Stimulated activated CD8-positive, alpha-beta memory T cell treated with anti-CD3 and anti-CD28 coated beads, Interleukin-4, amount 100 ng/mL, for 4 hours (primary cell): ENCODE results near the gene PPP4R2.

Source experiments
- DNase-seq, 2 donors: peaks; one replicate each; pipeline ENCODE4 v3.0.0-alpha.2; 2020; ENCODE audit warnings: low read depth in 2 of 2, low spot score in 1 of 2

Gene PPP4R2

GRCh38 chr3:73069187-73069586 lies 72.6 kb downstream of the PPP4R2 start:
- DNase-seq = no peak

GRCh38 chr3:73069775-73070444 lies 73.3 kb downstream of the PPP4R2 start:
- DNase-seq = no peak

DNA sequence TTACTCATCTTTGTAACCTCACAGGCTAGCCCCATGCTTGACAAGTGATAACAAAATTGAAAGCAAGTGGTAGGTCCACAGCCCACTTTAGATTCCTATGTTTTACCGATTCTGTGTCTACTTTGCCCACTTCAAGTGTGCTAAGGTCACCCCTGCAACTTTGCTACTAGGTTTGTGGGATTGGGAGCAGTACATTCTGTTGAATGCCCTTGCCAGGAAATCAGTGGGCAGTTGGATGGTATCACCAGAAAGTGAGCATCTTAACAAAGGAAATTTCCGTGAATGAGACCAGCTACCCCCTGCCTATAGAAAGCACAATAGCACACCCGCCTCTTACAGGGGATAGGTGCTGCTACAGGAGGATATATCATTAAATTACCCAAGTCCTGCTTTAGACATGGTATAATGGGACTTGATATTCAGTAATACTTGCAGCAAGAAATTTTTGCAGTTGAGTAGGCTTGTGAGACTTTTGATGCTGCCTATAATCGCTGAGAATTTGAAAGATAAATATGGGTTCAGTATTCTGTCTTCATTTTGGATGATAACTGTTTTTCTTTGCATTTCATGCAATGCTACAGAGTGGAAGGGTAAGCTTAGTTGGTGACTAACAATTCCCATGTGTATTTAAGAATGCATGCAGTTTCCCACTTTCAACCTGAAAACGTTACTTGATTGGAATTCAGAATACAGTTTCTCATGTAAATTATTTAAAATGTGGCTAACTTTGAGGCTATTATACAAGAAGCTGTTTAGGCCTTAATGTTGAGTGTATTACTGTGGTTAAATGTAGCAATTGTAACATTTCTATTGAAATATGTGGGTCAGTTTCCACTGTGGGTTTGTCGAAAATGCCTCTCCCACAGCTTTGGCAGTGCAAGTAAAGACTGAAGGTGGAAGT lies 74.3 kb downstream of the PPP4R2 start:
- no peak for DNase-seq

DNA sequence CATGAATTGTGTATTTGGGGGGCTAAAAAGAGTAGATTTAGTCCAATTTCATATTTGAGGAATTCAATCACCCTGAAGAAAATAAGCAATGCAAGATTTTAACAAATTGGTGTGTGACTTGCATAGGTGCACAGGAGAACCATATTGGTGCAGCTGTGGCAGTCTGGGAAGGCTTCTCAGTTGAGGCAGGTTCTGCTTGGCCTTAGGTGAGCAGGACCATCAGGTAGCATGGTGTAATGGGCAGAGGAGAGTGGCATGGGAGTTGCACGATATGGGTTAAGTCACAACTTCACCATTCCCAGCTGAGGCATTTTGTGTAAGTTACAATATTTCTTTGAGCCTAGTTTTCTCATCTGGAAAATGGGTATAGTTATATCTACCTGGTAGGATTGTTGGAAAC lies 75.3 kb downstream of the PPP4R2 start:
- DNase-seq = no peak

DNA sequence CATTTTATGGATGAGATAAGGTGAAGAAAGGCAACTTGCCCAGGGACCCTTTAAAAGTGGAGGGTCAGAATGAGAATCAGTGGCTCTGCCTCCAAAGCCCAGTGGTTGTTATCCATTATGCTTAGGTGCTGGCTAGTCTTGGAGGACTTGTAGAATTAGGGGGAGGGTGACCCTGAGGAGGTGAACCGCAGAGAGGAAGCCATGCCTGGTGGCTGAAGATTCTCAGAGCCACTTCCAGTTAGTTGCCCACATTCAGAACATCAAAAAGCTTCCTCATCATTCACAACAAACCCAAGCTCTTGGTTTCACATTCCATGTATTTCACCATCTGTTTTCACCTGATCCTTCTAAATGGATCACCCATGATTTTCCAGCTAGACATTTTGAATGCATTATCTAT lies 76.0 kb downstream of the PPP4R2 start:
- no peak for DNase-seq

GRCh38 chr3:73073091-73073707 lies 76.6 kb downstream of the PPP4R2 start:
- no peak for DNase-seq

DNA sequence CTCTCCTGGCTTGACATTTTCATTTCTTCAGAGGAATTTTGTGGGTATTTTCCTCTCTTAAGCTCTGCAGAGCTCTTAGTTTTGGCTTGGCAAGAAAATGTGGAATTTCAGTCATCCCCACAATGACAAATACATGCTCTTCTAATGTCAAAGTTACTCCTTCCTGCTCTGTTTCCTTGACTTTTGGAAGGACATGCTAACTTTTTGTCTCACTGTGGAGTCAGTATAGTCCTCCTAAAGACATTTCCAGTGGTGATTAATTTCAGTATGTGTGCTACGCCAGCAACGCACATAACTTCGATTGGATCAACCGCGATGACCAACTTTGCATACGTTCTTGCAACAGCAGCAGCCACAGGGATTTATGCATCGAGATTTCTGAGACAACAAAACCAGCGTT lies 78.2 kb downstream of the PPP4R2 start:
- no peak for DNase-seq

DNA sequence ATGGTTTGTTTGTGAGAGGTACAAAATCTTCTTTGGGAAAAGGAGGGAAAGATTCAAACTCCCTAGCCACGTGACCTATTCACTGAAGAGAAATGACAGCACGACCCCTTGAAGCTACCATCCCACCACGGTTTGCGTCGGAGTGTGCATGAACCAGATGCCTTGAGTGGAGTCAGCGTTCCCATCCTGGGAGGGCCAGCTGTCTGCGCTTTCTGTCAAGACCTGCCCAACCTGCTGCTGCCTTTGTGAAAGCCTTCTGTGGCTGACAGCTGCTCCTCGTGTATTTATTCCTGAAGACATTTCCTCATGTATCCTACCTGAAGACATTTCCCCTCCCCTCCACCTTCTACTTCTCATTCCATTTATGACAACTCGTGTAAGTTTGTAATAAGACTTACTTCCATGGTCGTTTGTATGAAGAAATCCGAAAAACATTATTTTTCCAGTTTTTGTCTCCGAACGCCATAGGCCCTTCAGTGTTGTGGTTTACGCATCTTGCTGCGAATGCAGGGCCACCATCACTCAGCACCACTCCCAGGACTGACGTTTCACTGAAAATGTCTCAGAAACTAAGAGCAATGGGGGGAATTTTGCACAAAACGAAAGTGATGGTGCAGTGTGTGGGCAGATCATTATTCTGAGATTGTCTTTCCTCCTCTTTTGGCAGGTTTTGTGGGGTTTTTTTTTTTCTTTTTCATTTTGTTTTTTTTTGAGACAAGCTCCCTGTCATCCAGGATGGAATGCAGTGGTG lies 83.8 kb downstream of the PPP4R2 start:
- no peak for DNase-seq

DNA sequence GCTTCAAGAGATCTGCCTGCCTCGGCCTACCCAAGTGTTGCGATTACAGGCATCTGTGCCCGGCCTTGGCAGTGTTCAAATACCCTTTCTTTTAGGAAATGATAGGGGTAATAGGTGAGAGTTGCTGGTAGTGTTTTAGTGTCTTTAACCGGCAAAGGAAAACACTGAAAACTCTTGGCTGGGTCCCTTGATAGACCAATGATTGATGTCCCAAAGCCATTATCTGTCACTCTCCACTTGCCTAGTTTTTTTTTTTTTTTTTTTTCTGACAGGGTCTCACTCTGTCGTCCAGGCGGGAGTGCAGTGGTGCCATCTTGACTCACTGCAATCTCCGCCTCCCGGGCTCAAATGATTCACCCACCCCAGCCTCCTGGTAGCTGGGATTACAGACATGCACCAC lies 84.5 kb downstream of the PPP4R2 start:
- DNase-seq = no peak

DNA sequence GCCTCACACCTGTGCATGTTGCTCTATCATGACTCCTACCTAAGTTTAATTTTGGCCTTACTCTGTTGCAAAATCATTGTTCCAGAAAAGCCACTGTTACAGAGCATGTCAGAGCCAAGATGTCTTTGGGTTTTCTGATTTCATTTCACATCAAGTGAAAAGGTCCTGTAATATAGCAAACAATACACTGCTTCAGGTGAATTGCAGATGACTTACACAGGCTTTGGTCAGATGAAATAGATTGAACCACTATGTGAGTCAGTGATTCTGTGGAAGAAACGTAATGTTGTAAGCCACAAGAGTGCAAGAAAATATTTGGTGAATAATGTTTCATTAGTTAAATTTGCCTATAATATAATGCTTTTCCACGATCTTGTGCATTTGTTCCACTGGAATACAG lies 87.6 kb downstream of the PPP4R2 start:
- DNase-seq = no peak

DNA sequence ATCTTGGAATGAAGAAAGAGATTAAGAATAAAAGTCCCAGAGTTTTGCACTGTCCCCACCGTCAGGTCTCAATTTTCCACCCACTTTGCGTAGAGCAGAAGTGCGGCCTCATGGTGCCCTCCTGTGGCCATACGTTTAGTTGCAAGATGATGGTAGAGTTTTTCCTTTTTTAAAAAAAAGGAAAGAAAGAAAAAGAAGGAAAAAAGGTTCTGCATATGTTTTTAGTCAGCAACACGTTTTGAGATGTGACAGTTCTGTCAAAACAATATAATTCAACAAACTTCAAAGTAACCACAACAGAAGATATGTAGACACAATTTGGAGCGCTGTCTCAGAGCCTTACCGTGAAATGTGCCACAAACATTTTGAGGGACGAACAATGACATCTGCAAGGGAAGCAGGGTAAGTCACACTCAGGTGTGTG lies 89.5 kb downstream of the PPP4R2 start:
- no peak for DNase-seq

GRCh38 chr3:73094129-73094528 lies 97.5 kb downstream of the PPP4R2 start:
- no peak for DNase-seq

DNA sequence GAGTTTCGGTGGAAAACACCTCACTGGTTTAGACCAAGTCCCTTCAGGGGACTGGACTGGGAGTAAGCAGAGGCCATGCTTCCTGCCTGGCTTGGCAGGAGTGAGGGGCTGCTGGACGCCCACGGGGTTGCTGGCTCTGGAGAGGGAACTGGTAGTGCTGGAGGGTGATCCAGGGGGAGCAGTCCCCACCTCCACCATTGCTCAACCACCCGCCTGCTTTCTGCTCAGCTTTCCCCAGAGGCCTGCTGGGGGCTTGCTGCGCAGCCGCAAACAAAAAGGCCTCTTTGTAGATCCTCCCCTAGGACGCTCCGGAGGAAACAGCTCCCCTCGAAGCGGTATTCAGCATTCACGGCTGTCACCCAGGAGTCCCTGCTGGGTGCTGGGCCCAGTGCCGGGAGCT lies 98.3 kb downstream of the PPP4R2 start:
- DNase-seq = no peak

DNA sequence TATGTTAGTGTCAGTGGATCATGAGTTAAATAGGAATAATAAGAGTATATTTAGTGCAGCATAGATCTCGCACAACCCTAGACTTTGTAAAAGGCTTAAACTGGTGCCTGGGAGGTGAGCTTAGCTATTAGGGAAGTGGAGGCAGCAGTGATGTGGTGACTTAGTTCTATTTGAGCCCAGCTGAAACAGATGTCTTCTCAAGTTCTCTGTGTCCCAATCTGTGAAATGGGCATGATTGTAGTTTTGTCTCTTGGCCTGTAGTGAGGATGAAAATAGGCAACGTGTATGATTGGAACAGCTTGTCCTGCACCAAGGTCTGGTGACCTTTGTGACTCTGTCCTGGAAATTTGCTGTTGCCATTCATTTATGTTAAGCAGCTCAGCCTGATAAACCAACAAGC lies 99.6 kb downstream of the PPP4R2 start:
- no peak for DNase-seq

- no peak for DNase-seq
Observed at GRCh38 chr3:73098026-73098425, 101.4 kb downstream of the PPP4R2 start.

GRCh38 chr3:73098873-73099272 lies 102.3 kb downstream of the PPP4R2 start:
- no peak for DNase-seq

DNA sequence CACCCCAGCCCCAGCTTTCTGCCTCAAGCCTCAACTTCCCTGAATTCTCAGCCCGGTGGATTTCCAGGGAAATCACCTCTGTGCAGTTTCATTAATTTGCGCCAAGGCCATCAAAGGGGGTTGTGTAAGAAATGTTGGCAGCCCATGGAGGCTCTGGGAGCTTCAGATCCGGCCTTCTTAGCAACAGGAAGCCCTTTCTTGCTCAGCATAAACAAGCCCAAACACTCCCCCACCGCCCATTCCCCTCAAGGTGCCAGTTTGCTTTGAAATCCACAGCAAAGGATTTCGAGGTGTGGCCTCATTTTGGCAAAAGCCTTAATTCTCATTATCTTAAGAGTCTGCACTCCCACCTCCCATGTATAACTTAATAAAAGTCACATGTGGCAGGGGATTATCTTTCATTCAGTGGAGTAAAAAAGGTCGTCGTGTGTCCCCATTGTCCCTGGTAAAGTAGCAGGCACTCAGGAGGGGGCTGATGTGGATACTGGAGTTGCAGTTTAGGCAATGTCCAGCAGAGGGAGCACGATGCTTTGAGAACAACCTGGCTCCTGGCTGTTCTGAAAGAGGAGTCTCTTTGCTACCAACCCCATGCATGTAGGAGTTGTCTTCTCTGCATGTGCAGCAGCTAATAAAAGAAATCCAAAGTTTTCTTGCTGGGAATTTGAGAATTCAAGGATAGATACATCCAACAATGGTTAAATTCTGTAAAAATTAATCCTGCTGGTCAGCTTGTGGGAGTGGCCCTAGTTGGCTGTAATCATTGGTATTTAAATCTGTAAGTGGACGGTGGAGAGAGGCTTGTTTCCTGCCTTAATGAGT lies 104.3 kb downstream of the PPP4R2 start:
- peak; percentile 40 to 71 for DNase-seq

DNA sequence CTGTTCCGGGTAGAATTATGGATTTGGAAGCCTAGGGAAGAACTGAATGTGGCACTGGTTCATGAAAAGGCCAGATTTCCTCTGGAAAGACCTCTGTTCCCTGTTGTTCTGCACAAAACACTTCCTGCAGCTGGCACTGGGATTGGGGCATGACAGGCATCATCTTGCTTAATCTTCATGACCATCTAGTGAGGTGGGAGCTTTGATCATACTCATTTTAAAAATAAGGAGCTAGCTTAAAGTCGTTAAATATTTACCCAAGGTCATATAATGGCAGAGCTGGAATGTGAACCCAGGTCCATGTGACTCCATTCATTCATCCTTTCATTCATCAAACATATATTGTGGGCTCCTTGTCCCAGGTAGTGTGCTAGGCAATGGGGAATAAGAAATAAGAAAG lies 105.3 kb downstream of the PPP4R2 start:
- DNase-seq = no peak

DNA sequence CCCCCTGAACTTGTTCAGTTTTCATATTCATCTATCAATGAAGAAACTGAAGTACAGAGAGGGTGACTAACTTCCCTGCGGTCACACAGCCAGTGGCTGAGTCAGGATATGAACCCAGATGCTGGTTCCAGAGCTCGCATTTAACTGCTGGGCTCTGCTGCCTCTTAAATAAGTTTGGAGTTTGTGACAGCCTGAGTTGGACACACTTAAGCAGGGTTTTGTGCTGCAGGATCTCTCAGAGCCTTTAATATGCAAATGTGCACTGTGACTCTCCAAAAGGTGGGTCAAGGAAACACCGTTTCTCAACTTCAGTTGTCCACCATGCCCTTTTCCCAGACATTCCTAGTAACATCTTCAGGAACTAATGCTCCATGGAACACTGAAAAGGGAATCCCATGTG lies 110.6 kb downstream of the PPP4R2 start:
- DNase-seq = no peak

- DNase-seq = no peak
Observed at GRCh38 chr3:73107676-73108187, 111.1 kb downstream of the PPP4R2 start.
